Measurements from ENCODE around the gene CDK6. TPM values are rescaled to one million over a fixed set of nuclear protein-coding genes. Genes with fewer than 3 reads are reported as not detected.

CDK6 gene
- total RNA-seq, 1 donor from 2014 or later = 24.8 TPM

GRCh38 chr7:92681633-92682032, 154.7 kb downstream of the CDK6 start:
- no peak for DNase-seq (ENCODE audit: low spot score)

DNA sequence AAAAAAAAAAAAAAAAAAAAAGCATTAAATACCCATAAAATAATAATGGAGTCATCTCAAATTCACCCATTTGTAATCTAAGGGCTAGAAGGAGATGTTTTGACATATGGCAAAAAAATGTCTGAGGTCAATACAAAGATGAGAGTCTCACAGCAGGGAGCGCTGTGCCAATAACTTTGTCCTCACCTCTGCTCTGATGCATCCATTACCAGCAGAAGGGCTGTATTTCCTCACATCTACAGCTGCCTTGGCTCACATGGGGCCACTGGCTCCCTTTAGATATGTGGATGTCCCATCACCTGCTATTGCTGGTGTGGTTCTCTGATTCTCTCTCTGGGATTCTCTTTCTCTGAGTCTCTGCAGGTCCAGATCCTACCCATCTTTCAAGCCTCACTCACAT, 155.9 kb downstream of the CDK6 start:
- no peak for DNase-seq (ENCODE audit: low spot score)

DNA sequence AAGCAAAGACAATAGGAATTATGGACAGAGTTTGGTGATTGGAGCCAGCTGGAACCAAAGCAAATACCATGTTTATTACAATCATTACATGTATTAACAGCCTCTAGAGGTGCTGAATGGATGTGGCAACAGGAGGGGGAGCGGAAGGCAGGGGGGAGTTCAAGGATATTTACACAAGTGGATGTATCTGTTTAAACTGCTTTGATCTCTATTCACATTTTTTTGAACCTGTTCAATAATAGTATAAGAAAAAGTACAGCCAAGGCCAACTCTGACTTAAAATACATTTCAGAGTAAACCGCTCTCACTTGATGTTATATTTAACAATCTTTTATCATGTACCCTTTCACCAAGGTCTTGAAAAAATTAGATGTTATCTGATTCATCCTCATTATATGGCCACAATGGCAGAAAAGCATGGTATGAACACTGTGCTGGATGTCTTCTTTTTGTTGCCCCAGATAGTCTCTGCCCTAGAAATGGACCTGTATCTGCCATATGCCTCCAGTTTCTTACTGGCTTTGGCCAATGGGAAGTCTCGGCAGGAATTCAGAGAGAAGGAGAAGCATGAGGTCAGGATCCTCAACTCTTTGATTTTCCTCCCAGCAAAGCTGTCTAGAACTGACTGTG, 158.0 kb downstream of the CDK6 start:
- no peak for DNase-seq (ENCODE audit: low spot score)

- DNase-seq (ENCODE audit: low spot score) = no peak
Observed at GRCh38 chr7:92674379-92674778, 162.0 kb downstream of the CDK6 start.

DNA sequence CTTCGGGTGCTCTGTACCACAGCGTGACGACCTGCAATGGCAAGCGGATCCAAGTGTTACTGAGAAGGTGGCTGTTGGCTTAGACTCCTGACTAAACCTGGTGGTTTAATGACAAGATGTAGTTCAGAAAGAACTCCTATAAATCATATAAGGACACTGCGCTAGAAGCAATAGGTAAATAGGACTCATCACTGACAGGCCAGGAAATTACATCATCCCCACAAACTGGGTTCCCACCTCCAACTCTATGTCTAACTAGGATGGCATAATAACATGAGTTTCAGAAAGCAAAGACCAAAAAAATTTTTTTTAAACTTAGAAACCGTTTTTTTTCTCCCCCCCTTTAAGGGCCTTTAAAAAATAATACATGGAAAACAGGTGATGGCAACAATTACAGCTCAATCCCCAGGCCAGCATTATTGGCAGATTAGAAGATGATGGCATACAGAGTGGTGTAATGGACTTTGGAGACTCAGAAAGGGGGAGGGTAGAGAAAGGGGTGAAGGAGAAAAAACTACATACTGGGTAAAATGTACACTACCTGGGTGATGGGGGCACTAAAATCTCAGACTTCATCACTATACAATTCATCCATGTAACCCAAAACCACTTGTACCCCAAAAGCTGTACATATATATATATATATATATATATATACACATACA, 164.7 kb downstream of the CDK6 start:
- DNase-seq (ENCODE audit: low spot score) = no peak

DNA sequence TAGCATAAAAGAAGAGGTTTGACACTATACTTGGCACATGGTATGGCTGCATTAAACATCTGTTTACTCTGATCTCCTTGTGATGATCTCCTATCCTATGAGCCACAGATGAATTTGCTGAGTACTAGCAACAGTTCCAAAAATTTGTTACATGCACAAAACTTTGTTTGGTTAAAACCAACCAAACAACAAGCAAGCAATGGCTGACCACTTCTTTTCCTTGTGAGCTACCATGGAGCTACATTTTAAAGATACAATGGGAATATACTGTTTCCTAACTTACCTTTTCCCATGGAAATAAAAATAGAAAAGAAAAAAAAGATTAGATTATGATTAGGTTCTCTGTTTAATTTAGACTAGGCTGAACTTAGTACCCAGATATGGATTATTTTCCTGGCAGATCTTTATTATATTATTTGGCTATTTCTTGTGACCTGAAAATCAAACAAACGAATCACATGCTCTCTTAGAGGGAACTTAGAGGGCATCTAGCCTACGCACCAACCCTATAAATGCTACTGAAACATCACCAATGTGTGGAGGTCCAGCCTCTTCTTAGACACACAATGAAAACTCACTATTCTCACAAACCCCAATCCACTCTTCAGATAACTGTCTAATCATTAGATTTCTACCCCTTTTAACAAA, 166.0 kb downstream of the CDK6 start:
- no peak for DNase-seq (ENCODE audit: low spot score)

GRCh38 chr7:92669616-92670165, 166.7 kb downstream of the CDK6 start:
- no peak for DNase-seq (ENCODE audit: low spot score)

DNA sequence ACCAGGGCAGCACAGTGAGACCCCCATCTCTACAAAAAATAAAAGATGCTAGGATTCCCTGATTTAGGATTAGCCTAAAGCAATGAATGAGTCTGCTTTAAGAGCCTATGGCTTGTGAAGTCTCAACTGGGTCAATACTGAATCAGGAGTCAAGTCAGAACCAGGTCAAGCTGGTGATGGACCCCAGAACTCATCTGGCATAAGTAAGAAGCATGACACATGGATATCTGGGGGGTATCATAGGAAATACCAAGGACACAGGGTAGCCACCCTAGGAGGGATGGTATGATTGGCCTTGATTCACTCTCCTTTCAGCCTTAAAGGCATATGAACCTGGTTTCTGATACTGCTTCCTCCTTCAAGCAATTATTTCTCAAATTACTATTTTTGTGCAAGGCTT, 167.8 kb downstream of the CDK6 start:
- no peak for DNase-seq (ENCODE audit: low spot score)

- DNase-seq (ENCODE audit: low spot score) = no peak
Observed at GRCh38 chr7:92667816-92668535, 168.4 kb downstream of the CDK6 start.

GRCh38 chr7:92665926-92666325, 170.4 kb downstream of the CDK6 start:
- DNase-seq (ENCODE audit: low spot score) = no peak

DNA sequence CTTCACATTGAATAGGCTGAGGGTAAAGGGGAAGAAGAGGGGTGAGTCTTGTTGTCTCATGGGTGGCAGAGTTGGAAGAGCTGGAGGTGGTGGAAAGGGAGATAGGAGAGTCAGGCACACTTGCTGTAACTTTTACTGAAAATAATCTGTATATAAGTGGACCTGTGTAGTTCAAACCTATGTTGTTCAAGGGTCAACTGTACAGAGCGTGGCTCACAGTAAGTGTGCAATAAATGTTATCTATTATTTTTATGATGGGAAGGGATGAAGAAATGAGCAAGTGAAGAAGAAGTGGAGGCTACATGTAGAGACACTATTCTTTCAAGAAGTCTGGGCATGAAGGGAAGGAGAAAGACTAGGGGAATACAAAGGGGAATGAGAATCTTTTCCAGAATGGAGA, 174.7 kb downstream of the CDK6 start:
- no peak for DNase-seq (ENCODE audit: low spot score)

DNA sequence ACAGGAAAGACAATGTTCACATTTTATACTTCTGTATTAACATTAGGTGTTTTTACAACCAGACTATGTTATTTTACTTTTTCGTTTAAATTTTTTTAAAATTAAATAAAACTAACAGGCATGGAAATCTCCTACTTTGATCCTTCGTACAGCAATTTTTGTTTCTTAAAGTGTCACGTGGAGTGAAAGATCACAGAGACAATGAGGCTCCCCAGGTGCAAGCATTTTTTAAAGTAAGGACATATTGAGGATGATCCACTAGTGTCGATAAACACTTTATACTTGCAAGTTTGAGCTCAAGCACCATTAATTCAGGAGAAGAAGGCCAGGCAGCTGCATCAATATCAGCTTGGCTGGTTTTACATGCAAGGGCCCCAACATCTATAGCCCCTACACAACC, 177.7 kb downstream of the CDK6 start:
- DNase-seq (ENCODE audit: low spot score) = no peak

DNA sequence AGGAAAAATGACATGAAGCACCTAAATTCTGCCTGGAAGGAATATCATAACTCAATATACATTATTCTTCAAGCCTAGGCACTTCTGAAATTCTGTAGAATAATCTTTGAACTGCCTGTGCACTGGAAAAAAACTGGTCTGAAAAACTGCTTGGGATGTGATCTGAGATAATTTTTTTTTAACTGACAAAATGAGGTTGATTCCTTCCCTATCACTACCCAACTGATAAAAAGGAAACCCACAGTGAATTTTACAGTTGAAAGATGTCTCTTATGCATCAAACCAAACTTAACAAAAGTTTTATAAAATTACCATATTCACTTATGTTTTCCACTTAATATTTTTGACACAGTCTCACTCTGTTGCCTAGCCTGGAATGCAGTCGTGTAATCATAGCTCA, 179.0 kb downstream of the CDK6 start:
- no peak for DNase-seq (ENCODE audit: low spot score)

GRCh38 chr7:92656121-92656520, 180.3 kb downstream of the CDK6 start:
- DNase-seq (ENCODE audit: low spot score) = no peak

DNA sequence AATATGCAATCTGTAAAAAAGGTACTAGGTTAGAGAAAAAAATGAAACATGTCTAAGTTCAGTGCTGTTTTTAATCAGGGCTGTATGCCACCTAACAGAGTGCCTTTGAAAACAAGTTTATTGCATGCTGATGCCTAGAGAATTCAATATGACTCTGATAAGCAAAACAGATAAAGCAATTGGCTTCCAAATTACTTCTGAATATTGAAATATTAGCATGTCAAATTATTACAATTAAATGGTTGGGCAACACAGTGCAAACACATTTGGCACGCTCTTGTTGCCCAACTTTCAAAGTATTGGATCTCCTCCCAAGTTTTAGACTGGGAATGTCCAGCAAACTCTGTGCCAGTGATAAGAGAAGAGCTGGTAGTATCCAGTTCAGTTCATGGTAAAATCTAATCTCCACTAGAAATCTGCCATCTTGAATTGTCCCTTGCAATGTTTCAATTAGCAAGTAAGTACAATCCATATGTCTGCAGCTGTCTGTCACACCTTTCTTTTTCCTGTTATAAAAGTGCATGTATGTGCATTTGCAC, 181.0 kb downstream of the CDK6 start:
- no peak for DNase-seq (ENCODE audit: low spot score)

GRCh38 chr7:92653136-92653535, 183.2 kb downstream of the CDK6 start:
- DNase-seq (ENCODE audit: low spot score) = no peak

DNA sequence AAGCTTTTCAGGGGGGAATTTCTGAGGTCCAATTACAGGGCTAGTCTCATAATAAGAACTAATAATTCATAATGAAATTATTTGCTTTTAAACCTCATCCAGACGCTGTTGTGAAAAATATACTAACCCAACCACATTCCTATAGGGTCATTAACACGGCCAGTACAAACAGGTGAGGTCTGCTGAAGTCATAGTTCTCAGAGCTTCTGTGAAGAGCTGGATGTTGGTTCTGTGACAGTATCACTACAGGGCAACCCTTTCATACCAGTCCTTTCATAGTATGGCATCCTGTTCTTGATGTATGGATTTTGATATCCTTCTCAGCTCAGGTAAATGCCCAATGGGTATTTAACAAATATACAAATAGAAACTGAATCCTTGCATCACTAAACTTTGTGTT, 183.8 kb downstream of the CDK6 start:
- DNase-seq (ENCODE audit: low spot score) = no peak

GRCh38 chr7:92650391-92650790, 186.0 kb downstream of the CDK6 start:
- no peak for DNase-seq (ENCODE audit: low spot score)

- DNase-seq (ENCODE audit: low spot score) = no peak
Observed at GRCh38 chr7:92648067-92648466, 188.3 kb downstream of the CDK6 start.

DNA sequence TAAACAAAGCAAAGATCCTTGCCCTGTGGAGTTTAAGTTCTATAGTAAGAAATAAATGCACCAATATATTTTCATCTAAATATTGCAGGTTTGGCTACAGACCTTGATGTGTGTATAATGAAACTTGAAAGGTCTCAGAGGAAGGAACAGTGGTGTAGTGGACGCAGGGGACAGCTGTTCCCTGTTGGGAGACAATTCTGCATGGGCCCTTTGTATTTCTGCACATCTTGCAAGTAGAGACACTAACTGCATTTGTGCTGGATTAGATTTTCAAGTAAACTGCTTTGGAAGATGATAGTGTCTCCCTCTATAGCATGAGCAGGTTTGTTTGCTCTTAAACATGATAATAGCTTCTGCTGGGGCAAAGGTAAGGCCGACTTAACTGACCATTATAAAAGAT, 188.7 kb downstream of the CDK6 start:
- no peak for DNase-seq (ENCODE audit: low spot score)

- no peak for DNase-seq (ENCODE audit: low spot score)
Observed at GRCh38 chr7:92647011-92647625, 189.3 kb downstream of the CDK6 start.
